Measurements from ENCODE around the gene XPO5. TPM values are rescaled to one million over a fixed set of nuclear protein-coding genes. Genes with fewer than 3 reads are reported as not detected.
A peak's percentile ranks its signal among the peaks of the same experiment; 100 is the strongest.

XPO5 gene
- total and polyA plus RNA-seq, 2 of the 4 experiments (the other 2 are of a cell fraction): 29.0 to 30.1 TPM

- CTCF ChIA-PET: no interaction called here
- DNase-seq (no peak), ATAC-seq (ENCODE audit: low read depth) (no peak)
- H2BK120ac ChIP-seq (ENCODE audit: low read depth, low read length): no peak overlapping the region
- no peak overlapping the region for H3K27ac ChIP-seq (ENCODE audit: insufficient read depth, low read length)
- H2BK15ac ChIP-seq (ENCODE audit: low read depth, low read length): no peak overlapping the region
- peaks cover 18% of the 10 kb centered on the region for H3K4me1 ChIP-seq (ENCODE audit: control insufficient read depth, insufficient read depth, low read length)
- no peak overlapping the region for H2AK5ac ChIP-seq (ENCODE audit: low read depth, low read length)
- no TSS peak for BruUV-seq (replicated peaks)
- no peaks in the 10 kb centered on the region for H3K27me3 ChIP-seq (ENCODE audit: control insufficient read depth, insufficient read depth, low read length)
- no peak overlapping the region for H3K56ac ChIP-seq (ENCODE audit: extremely low read depth, insufficient read depth, low read length)
- H4K8ac ChIP-seq (ENCODE audit: low read depth in 2 of 2, low read length in 2 of 2): no peak overlapping the region
- H3K9me3 ChIP-seq (ENCODE audit: control insufficient read depth, insufficient read depth, low read length): no peaks in the 10 kb centered on the region
- in situ Hi-C loops (cut with MboI; ENCODE audit: low sequenced_read_pairs): loop anchor here (5.0 to 10.0 kb wide), 2 partner anchors 45 to 232 kb away; no protein-coding TSS in a partner anchor
- H2AK9ac ChIP-seq (replicated peaks; ENCODE audit: low read depth, low read length, poor library complexity): no peak overlapping the region
- no peak overlapping the region for H3K4me3 ChIP-seq (ENCODE audit: insufficient read depth, low read depth, low read length)
- peak overlapping the region; percentile 9; the same call in 1 of the 2 replicates for H3K4ac ChIP-seq (ENCODE audit: low read depth, low read length)
- intact Hi-C loops (cut with micrococcal nuclease): no loop called here
- H2BK20ac ChIP-seq (ENCODE audit: low read depth, low read length): no peak overlapping the region
- H3K79me1 ChIP-seq (ENCODE audit: low read depth in 1 of 2, low read length in 2 of 2): peaks cover 36 to 73% of the 10 kb centered on the region in 2 experiments
- H4K20me1 ChIP-seq (ENCODE audit: insufficient read depth, low read length): peaks cover 22% of the 10 kb centered on the region; the same call in 1 of the 2 replicates
- no peak overlapping the region for H3K14ac ChIP-seq (replicated peaks; ENCODE audit: low read depth, low read length)
- no peak overlapping the region; the same call in 1 of the 2 replicates for H3K9ac ChIP-seq (ENCODE audit: low read depth, low read length)
- H2AFZ ChIP-seq (replicated peaks; ENCODE audit: low read length, poor library complexity): no peak overlapping the region
- H3K36me3 ChIP-seq (ENCODE audit: control insufficient read depth, insufficient read depth, low read length): peaks cover 1% of the 10 kb centered on the region
- H4K5ac ChIP-seq (ENCODE audit: low read depth, low read length): no peak overlapping the region
- peaks cover 44% of the 10 kb centered on the region for H3K9me1 ChIP-seq (ENCODE audit: insufficient read depth, low read length)
- POLR2A ChIA-PET (ENCODE audit: unreplicated experiment): no interaction called here
- H2BK5ac ChIP-seq (ENCODE audit: low read depth, low read length, poor library complexity, severe bottlenecking): no peak overlapping the region
- no peak overlapping the region for H4K91ac ChIP-seq (ENCODE audit: insufficient read depth, low read depth, low read length)
- H3K4me2 ChIP-seq (ENCODE audit: low read depth, low read length): no peak overlapping the region
- H3K18ac ChIP-seq (ENCODE audit: low read depth, low read length): no peak overlapping the region
- no peak overlapping the region for H3K23ac ChIP-seq (ENCODE audit: low read depth, low read length)
- dilution Hi-C loops (cut with HindIII; ENCODE audit: low sequenced_read_pairs, unreplicated experiment): no loop called here
- 96% methylated on average over 4 of the region's 12 CpGs; no CpG with 5 or more reads in 1 of the 2 experiments for WGBS, 2 experiments (ENCODE audit: extremely low coverage in 2 of 2, insufficient read length in 1 of 2)
- no peak for TF ChIP-seq NFE2L2 (IDR thresholded peaks at IDR 0.05; ENCODE audit: low read depth, low read length)
- TF ChIP-seq FOS (IDR thresholded peaks at IDR 0.05; ENCODE audit: low read depth, low read length): no peak
- TF ChIP-seq, protein P1, sequence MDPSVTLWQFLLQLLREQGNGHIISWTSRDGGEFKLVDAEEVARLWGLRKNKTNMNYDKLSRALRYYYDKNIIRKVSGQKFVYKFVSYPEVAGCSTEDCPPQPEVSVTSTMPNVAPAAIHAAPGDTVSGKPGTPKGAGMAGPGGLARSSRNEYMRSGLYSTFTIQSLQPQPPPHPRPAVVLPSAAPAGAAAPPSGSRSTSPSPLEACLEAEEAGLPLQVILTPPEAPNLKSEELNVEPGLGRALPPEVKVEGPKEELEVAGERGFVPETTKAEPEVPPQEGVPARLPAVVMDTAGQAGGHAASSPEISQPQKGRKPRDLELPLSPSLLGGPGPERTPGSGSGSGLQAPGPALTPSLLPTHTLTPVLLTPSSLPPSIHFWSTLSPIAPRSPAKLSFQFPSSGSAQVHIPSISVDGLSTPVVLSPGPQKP (IDR thresholded peaks at IDR 0.05; ENCODE audit: borderline replicate concordance, low read depth, low read length): no peak
- TF ChIP-seq RAD21 (IDR thresholded peaks at IDR 0.05; ENCODE audit: low read length): no peak
- TF ChIP-seq POLR2A (IDR thresholded peaks at IDR 0.05; ENCODE audit: low read depth, low read length): no peak
- no peak for TF ChIP-seq RCOR1 (IDR thresholded peaks at IDR 0.05; ENCODE audit: insufficient replicate concordance, low read length)
- TF ChIP-seq MXI1 (IDR thresholded peaks at IDR 0.05; ENCODE audit: borderline replicate concordance, low read depth, low read length): no peak
- no peak for TF ChIP-seq CEBPB (IDR thresholded peaks at IDR 0.05; ENCODE audit: low read depth, low read length)
- no peak for TF ChIP-seq USF2 (IDR thresholded peaks at IDR 0.05; ENCODE audit: low read depth, low read length)
- TF ChIP-seq SMC3 (IDR thresholded peaks at IDR 0.05; ENCODE audit: low read depth, low read length): no peak
- TF ChIP-seq RFX5 (IDR thresholded peaks at IDR 0.05; ENCODE audit: low read depth, low read length): no peak
- TF ChIP-seq CTCF (conservative IDR thresholded peaks at IDR 0.05; ENCODE audit: low read depth, low read length): no peak
- no peak for TF ChIP-seq CHD1 (IDR thresholded peaks at IDR 0.05; ENCODE audit: low read depth, low read length)
- no peak for TF ChIP-seq MAZ (IDR thresholded peaks at IDR 0.05; ENCODE audit: borderline replicate concordance, low read depth, low read length)
- no peak for TF ChIP-seq BHLHE40 (IDR thresholded peaks at IDR 0.05; ENCODE audit: low read depth, low read length)
Measured at GRCh38 chr6:43489277-43490072, 86.4 kb downstream of the XPO5 start.
